Adrenal gland (tissue), 12 donors: ENCODE measurements around the gene IL18BP. TPM values are rescaled to one million over a fixed set of nuclear protein-coding genes. Genes with fewer than 3 reads are reported as not detected.
A peak's percentile ranks its signal among the peaks of the same experiment; 100 is the strongest.

ENCODE experiments used
- DNase-seq, 7 donors: peaks; one replicate each; pipeline ENCODE4 v3.0.0-alpha.2; 2019 to 2020
- H3K27ac ChIP-seq, 5 donors: fragments of 200-600 bp; sonication (generic) in 4 of 5; 1 replicate in 3 of 5; 2 replicates in 2 of 5; pipeline versions ENCODE4 v1.5.1 to v1.8.0; 2016 to 2020; ENCODE audit warnings: mild to moderate bottlenecking in 1 of 5
- H3K27me3 ChIP-seq: fragments of 200-600 bp; 2 replicates; pipeline ENCODE4 v1.8.0; 2021
- H3K36me3 ChIP-seq, 2 donors: fragments of 200-600 bp; replicated peaks in 1 of 2; 1 replicate in 1 of 2; 2 replicates in 1 of 2; pipeline versions ENCODE4 v1.5.1 to v1.8.0; 2018 to 2022
- H3K4me1 ChIP-seq, 2 donors: fragments of 200-600 bp; replicated peaks in 1 of 2; 1 replicate in 1 of 2; 2 replicates in 1 of 2; pipeline versions ENCODE4 v1.5.1 to v1.8.0; 2018 to 2021
- H3K4me3 ChIP-seq, 4 donors: fragments of 200-600 bp; sonication (generic) in 3 of 4; one replicate each; pipeline ENCODE4 v1.5.1; 2016 to 2018
- H3K9me3 ChIP-seq, 3 donors: fragments of 200-600 bp; sonication (generic) in 1 of 3; replicated peaks in 1 of 3; 1 replicate in 2 of 3; 2 replicates in 1 of 3; pipeline versions ENCODE4 v1.5.1 to v1.8.0; 2016 to 2021
- POLR2A ChIP-seq, 2 donors: fragments of 450-650 bp; IDR thresholded peaks; one replicate each; pipeline ENCODE4 v1.6.1; 2017; ENCODE audit warnings: antibody characterized with exemption in 2 of 2, mild to moderate bottlenecking in 2 of 2, moderate library complexity in 1 of 2
- WGBS, 4 donors: extraction: QIAGEN DNeasy Blood & Tissue Kit in 2 of 4; methylation state at CpG; one replicate each; pipeline versions ENCODE4 v1.1.5 to v1.1.7; 2013 to 2017; 5-methylcytosine and 5-hydroxymethylcytosine counted together
- intact Hi-C, 2 donors: fragments of 100-400 bp; cut with DNase I; formaldehyde crosslinking; loops; one replicate each; pipeline versions ENCODE4 v1.14.1 to v1.15.0; 2022 to 2023
- polyA plus RNA-seq, 3 donors: library from polyadenylated mRNA; stranded (reverse); fragments of 200-250 nt in 2 of 3; fragments of 350-450 nt in 1 of 3; fragmentation: Illumina TruSeq in 1 of 3; extraction: RNeasy Lipid Tissue Mini Kit (QIAGEN cat#74804) in 1 of 3; gene quantifications; one replicate each; pipeline ENCODE4 v1.2.3, GENCODE V29; 2013 to 2014
- total RNA-seq, 9 donors: library from RNA; depleted of rRNA in 4 of 9; stranded (reverse); fragments of >200 nt in 4 of 9; fragments of 120-200 nt in 1 of 9; fragmentation: NEBNext Ultra II Directional in 1 of 9; extraction: Animal tissue kit (Norgen Biotek cat#: 25700) in 1 of 9; gene quantifications; one replicate each; pipeline versions ENCODE4 v1.1.0 to v1.2.4, GENCODE V29; 2013 to 2023
- TF ChIP-seq, protein P1 (sequence below), 6 experiments: fragments of 450-650 bp in 4 of 6; fragments of 200-600 bp in 2 of 6; sonication (generic) in 1 of 6; IDR thresholded peaks; 1 replicate in 5 of 6; 2 replicates in 1 of 6; pipeline versions ENCODE4 v1.5.1 to v1.8.0; 2016 to 2021; ENCODE audit warnings: antibody characterized with exemption in 6 of 6, mild to moderate bottlenecking in 2 of 6, moderate library complexity in 1 of 6
- donor health status: healthy with polysubstance abuse.
- donor health status: Bipolar disorder and iron deficiency.
- donor health status: DM: yes; HTN: yes; CAD: no.
- donor health status: DM: no; HTN: no; CAD: no.
- donor health status: DM: no; HTN: no; CAD: no.
- donor health status: DM: yes; HTN: yes; CAD: no.

Gene IL18BP
- total and polyA plus RNA-seq, 12 donors = 3.2 to 41.2 (median 11.4) TPM

DNA sequence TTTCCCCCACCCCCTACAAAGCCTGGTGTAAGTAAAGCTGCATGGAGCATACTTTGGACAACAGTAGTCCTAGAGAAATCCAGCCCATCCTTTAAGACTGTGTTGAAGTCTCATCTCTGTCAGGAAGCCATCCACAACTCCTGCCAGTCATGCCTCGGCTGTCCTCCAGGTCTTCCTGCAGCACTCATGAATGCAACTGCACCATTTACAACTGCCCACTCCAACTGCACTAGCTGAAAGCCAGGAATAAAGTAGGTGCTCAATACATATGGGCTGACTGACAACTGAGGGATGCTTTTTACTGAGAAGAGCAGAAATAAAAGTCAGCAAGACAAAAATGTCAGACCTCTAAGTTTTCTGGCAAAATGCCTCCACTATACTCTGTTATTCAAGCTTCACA lies 27.4 kb downstream of the IL18BP start:
- H3K27me3 ChIP-seq = no peaks in the 10 kb centered on the region
- WGBS, 4 donors = 42 to 83% (median 66%) methylated on average over 1 of the region's 1 CpG
- no peak for DNase-seq
- H3K27ac ChIP-seq = peak overlapping the region in 2 of 5 donors; percentile 54 to 70
- intact Hi-C loops = loop anchor here in 1 of 2 donors (5.0 kb wide), 1 partner anchor 66 kb away; no protein-coding TSS in a partner anchor
- H3K4me3 ChIP-seq = no peak overlapping the region
- H3K9me3 ChIP-seq = no peaks in the 10 kb centered on the region
- H3K36me3 ChIP-seq = peaks cover 0 to 92% of the 10 kb centered on the region in 2 donors
- H3K4me1 ChIP-seq = peaks cover 9 to 59% of the 10 kb centered on the region in 2 donors
- TF ChIP-seq POLR2A (IDR thresholded peaks at IDR 0.05) = no peak
- TF ChIP-seq, protein P1, sequence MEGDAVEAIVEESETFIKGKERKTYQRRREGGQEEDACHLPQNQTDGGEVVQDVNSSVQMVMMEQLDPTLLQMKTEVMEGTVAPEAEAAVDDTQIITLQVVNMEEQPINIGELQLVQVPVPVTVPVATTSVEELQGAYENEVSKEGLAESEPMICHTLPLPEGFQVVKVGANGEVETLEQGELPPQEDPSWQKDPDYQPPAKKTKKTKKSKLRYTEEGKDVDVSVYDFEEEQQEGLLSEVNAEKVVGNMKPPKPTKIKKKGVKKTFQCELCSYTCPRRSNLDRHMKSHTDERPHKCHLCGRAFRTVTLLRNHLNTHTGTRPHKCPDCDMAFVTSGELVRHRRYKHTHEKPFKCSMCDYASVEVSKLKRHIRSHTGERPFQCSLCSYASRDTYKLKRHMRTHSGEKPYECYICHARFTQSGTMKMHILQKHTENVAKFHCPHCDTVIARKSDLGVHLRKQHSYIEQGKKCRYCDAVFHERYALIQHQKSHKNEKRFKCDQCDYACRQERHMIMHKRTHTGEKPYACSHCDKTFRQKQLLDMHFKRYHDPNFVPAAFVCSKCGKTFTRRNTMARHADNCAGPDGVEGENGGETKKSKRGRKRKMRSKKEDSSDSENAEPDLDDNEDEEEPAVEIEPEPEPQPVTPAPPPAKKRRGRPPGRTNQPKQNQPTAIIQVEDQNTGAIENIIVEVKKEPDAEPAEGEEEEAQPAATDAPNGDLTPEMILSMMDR (IDR thresholded peaks at IDR 0.05) = no peak

DNA sequence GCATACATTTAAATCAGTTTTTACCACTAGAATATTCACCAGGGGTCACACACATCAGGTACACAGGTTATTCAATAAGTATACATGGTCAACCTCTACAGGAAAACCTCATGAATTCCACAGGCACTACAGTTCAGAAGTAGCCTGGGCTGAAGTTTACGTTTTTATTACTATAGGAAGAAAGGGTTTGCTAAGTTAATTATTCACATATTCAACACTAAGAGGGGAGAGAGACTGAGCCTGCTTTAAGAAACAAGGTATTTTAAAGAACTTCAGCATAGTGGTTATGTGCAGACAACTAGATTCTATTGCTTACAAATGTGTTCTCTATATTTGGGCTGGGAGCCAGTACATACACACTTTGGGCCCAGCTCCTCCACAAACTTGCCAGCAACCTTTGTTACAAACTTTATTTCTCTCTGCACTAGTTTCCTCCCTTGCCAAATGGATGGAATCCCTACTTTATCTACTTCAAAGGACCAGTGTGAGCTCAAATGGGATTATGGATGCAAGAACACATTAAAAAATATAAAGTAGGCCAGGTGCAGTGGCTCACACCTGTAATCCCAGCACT lies 31.9 kb downstream of the IL18BP start:
- H3K9me3 ChIP-seq = no peaks in the 10 kb centered on the region
- peak overlapping the region in 2 of 5 donors; percentile 1 to 41 for H3K27ac ChIP-seq
- no peak for DNase-seq
- WGBS, 4 donors = 46 to 76% (median 51%) methylated on average over 1 of the region's 1 CpG
- TF ChIP-seq, protein P1 (IDR thresholded peaks at IDR 0.05) = no peak
- H3K27me3 ChIP-seq = no peaks in the 10 kb centered on the region
- H3K36me3 ChIP-seq = peaks cover 0 to 88% of the 10 kb centered on the region in 2 donors
- peaks cover 20 to 72% of the 10 kb centered on the region in 2 donors for H3K4me1 ChIP-seq
- intact Hi-C loops = no loop called here
- no peak overlapping the region for H3K4me3 ChIP-seq

GRCh38 chr11:72036687-72037086 lies 38.0 kb downstream of the IL18BP start:
- intact Hi-C loops = no loop called here
- Histone ChIP-seq H3K36me3 (peaks cover 0 to 37% of the 10 kb centered on the region in 2 donors), H3K27me3 (no peaks in the 10 kb centered on the region), H3K4me1 (peaks cover 43 to 68% of the 10 kb centered on the region in 2 donors), H3K9me3 (no peaks in the 10 kb centered on the region), H3K27ac (no peak overlapping the region), H3K4me3 (no peak overlapping the region)
- no peak for TF ChIP-seq POLR2A (IDR thresholded peaks at IDR 0.05)
- TF ChIP-seq, protein P1 (IDR thresholded peaks at IDR 0.05) = no peak
- DNase-seq = peak in 1 of 7 donors; percentile 31
- WGBS, 4 donors = 64 to 70% (median 67%) methylated on average over 3 of the region's 3 CpGs

DNA sequence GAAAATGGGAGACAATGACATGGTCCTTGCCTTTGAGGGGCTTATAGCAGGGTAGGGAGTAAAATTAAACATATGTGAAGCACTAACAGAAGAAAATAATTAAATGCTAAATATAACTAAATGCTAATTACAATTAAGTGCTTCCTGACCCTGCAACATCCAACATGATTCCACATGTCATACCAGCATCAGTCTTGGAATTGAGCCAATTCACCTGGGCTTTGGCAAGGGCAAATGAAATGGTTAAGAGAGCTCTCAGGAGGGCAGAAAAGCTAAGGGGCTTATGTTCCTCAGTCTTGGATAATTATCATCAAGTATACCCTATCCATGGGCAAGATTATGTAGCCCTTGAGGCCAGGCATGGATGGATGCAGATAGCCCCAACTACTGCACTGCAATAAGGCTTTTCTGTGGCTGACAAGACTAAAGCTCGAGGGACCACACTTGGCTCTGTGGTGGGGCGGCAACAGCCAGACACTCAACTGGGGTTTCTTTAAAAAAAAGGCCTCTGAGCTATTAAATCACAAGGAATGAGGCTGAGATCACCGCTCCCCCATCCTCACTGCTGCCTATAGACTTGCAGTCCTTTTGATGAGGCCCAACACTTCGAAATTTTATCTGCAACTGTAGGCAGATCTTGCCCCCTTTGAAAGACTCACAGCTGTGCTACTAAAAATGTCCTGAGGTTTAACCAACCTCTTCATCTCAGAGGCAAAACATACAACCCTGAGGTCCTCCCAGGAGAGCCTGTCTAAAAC lies 39.0 kb downstream of the IL18BP start:
- Histone ChIP-seq H3K36me3 (peaks cover 0 to 34% of the 10 kb centered on the region in 2 donors), H3K4me1 (peaks cover 46 to 70% of the 10 kb centered on the region in 2 donors), H3K27ac (peak overlapping the region in 4 of 5 donors; percentile 50 to 98 (median 97)), H3K27me3 (no peaks in the 10 kb centered on the region), H3K9me3 (no peaks in the 10 kb centered on the region), H3K4me3 (peak overlapping the region in 1 of 4 donors; percentile 71)
- 32 to 58% (median 54%) methylated on average over 3 to 4 of the region's 4 CpGs for WGBS, 4 donors
- intact Hi-C loops = no loop called here
- no peak for TF ChIP-seq POLR2A (IDR thresholded peaks at IDR 0.05)
- TF ChIP-seq, protein P1 (IDR thresholded peaks at IDR 0.05) = no peak
- peak in 1 of 7 donors; percentile 51 for DNase-seq
